ENCODE results near the gene RSBN1. TPM values are rescaled to one million over a fixed set of nuclear protein-coding genes. Genes with fewer than 3 reads are reported as not detected.
"Not testable (repeated sequence)": the region's sequence is repeated elsewhere in the genome, so short reads cannot be mapped to it uniquely, and the experiment has no call there.

RSBN1 gene
- total RNA-seq, 1 donor from 2014 or later: 9.1 TPM

DNA sequence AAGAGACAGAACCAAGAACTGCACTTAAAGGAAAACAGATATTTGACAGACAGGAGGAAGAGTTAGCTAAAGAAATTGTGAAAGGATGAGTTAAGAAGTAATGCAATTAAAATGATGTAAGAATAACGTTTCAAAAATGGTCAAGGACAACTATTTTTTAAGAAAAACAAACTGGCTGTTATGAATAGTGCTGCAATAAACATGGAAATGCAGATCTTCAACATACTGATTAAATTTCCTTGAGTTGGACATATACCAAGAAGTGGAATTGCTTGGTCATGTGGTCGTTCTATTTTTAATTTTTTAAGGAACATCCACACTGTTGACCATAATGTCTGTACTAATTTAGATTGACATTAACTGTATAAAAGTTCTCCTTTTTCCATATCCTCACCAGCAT, 29.9 kb downstream of the RSBN1 start:
- no peak for DNase-seq (ENCODE audit: low read depth, low spot score)

- no peak for DNase-seq (ENCODE audit: low read depth, low spot score)
Measured at GRCh38 chr1:113780374-113781146, 31.7 kb downstream of the RSBN1 start.

DNA sequence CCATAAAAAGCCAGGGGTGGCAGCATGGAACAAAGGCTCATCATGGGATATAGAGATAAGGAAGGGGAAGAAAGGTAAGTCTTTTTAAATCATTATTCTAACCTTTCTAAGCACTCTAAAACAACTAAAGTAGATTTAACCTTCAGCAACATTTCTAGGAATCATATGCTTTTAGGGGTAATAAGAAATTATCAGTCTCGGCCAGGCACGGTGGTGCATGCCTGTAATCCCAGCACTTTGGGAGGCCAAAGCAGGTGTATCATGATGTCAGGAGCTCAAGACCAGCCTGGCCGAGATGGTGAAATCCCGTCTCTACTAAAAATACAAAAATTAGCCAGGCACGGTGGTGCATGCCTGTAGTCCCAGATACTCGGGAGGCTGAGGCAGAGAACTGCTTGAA, 32.7 kb downstream of the RSBN1 start:
- no peak for DNase-seq (ENCODE audit: low read depth, low spot score)

GRCh38 chr1:113777561-113777960, 34.7 kb downstream of the RSBN1 start:
- no peak for DNase-seq (ENCODE audit: low read depth, low spot score)

GRCh38 chr1:113770031-113770430, 42.2 kb downstream of the RSBN1 start:
- no peak for DNase-seq (ENCODE audit: low read depth, low spot score)

DNA sequence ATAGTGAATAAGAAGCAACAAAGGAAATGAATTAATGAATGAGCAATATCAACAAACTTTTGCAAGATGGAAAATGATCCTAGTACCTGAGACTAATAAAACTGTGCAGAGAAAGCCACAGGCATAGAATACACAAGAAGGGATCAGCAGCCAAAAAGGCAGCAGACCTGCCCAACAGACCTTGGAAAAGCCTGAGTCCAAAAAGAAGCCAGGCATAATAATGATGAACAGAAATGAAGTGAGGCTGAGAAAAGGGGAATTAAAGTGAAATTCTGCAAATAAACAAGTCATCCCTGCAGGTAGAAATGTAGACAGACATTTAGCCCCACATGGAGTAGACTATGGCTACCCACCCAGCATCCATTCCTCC, 42.7 kb downstream of the RSBN1 start:
- DNase-seq (ENCODE audit: low read depth, low spot score): no peak

DNA sequence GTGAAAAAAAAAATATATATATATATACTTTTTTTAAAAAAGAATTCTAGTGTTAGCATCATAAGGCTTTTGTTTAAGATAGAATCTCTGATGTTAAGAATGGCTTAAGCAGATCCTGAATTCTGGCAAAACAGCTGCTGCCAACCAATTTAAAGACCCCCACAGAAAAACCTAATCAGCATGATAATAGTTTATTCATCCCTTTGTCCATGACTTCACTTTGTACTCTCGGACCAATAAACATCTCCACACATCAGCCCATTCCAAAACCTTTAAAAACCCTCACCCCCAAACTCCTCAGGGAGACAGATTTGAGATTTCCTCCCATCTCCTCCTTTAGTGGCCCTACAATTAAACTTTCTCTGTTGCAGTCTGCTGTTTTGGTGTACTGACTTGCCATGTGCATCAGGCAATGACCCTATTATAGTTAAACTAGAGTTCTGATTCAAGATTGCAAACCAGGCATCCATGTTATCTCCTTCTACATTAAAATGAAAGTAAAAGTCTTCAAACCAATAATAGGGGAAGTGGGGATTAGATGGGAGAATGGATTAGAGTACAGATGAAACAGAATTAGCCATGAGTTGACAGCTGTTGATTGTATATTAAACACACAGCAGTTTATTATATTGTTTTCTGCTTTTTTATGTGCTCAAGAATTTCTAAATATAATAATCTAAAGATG, 43.2 kb downstream of the RSBN1 start:
- no peak for DNase-seq (ENCODE audit: low read depth, low spot score)

GRCh38 chr1:113765306-113766230, 46.7 kb downstream of the RSBN1 start:
- no peak for DNase-seq (ENCODE audit: low read depth, low spot score)

GRCh38 chr1:113763661-113764060, 48.6 kb downstream of the RSBN1 start:
- no peak for DNase-seq (ENCODE audit: low read depth, low spot score)

- DNase-seq (ENCODE audit: low read depth, low spot score): no peak
Measured at GRCh38 chr1:113761937-113762336, 50.3 kb downstream of the RSBN1 start.

- no peak for DNase-seq (ENCODE audit: low read depth, low spot score)
Measured at GRCh38 chr1:113760102-113761080, 51.9 kb downstream of the RSBN1 start.

DNA sequence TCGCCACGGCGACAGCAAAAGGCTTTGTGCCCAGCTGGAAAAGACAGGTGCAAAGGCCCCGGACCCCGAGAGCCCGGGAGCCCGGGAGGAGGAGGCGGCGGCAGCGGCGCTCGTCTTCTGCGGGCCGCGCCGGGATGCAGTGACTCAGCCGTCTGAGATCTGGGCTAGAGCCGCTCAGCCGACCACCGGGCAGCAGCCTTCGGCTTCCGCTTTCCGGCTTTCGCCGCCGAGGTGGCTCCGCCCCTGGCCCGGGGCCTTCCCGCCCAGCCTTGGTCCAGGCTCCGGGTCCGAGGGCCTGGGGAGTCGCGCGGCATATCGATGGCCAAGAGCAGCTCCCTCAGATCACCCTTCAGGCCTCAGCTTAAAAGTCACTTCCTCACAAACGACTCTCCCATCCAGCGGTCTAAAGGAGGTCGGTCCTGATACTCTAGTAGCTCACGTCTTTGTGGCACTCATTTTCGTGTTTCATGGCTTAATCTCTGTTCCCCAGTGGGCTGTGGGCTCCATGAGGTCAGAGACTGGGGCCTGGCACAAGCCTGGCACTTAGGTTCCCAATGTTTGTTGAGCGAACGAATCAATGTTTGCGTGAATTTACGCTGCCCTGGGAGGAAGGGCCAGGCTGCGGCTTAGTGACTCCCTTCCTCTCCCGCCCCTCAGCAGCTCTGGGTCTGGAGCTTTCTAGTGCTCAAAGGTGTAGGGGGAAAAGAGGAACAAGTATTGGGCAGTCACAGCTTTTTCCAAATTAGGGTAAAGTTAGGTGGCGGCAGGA, 52.8 kb downstream of the RSBN1 start, which contains the start of gene PHTF1:
Gene PHTF1 (minus strand): TSS at position 154 of the 769 bp plus-strand sequence. CDS start 783 bp downstream, outside the sequence.
- DNase-seq (ENCODE audit: low read depth, low spot score): peak; percentile 44

- no peak for DNase-seq (ENCODE audit: low read depth, low spot score)
Measured at GRCh38 chr1:113758631-113759332, 53.5 kb downstream of the RSBN1 start.

DNA sequence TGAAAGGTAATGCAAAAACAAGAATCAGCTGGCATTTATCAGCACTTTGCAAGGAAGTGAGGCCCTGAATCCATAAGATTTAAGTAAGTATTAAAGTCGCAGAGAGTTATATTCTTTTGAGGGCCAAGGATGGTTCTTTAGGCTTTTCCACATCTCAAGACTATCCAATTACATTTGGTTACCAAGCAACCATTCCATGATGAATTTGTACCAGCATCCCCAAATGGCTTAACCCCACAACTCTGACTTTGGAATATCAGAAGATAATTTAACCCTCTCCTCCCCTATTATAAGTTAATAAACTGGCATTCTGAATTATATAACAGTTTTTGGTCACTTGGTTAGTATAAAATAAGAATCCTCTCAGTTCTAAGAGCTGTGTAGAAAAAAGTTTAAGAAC, 55.8 kb downstream of the RSBN1 start:
- no peak for DNase-seq (ENCODE audit: low read depth, low spot score)

- not testable (repeated sequence) for DNase-seq (ENCODE audit: low read depth, low spot score)
Measured at GRCh38 chr1:113753333-113753732, 58.9 kb downstream of the RSBN1 start.

- DNase-seq (ENCODE audit: low read depth, low spot score): no peak
Measured at GRCh38 chr1:113751516-113751915, 60.8 kb downstream of the RSBN1 start.

DNA sequence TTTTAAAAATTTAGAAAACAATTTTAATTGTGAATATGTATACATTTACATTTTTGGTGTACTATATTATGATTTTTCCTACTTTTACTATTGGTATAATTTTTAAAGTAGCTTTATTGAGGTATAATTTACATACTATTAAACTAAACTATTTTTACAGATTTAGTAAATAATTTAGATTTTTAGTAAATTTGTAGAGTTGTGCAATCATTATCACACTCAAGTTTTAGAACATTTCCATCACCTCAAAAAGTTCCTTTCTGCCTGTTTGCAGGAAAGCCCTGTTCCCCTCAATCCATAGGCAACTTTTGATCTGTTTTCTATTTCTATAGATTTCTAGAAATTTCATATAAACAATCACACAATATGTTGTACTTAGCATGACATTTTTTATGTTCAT, 61.2 kb downstream of the RSBN1 start:
- DNase-seq (ENCODE audit: low read depth, low spot score): no peak

- no peak for DNase-seq (ENCODE audit: low read depth, low spot score)
Measured at GRCh38 chr1:113749402-113749801, 62.9 kb downstream of the RSBN1 start.

- no peak for DNase-seq (ENCODE audit: low read depth, low spot score)
Measured at GRCh38 chr1:113747376-113747775, 64.9 kb downstream of the RSBN1 start.
